ENCODE measurements around the gene GUCA2B.

Gene GUCA2B

DNA sequence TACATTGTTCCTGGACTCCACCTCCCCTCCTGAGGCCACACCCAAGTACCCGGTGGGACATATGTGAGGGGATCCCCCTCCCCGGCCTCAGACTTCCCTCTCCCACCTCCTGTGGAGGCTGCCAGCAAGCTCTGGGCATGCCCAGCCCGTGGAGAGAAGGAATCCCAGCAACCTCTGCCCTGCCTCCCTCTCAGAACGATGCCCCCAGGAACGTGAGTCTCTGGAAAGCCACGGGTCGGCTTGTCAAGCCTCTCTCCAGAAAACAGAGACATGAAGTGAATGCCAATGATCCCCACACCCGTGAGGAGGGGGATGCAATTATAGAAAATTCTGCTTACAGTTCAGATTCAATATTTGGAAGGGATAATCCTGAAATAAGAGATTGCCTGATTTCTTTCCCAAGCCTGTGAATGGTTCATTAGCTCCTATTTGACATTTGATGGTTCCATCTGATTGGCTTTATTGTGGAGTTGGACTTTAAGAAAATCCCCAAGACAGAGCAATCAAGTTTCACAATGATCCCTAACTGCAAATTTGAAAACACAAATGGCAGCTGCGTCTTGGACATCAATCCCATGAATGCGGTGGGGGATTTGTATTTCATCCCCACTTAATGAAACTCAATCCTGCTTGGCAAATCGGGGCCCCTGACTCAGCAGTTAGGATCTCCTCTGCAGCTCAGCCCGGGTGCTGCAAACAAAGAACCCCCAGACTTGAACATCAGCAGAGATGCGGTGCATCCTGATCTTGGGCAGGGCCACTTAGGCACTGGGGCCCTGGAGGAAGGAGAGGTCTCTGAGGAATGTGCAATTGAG lies 9.1 kb upstream of the GUCA2B start:
- ATAC-seq = no peak

DNA sequence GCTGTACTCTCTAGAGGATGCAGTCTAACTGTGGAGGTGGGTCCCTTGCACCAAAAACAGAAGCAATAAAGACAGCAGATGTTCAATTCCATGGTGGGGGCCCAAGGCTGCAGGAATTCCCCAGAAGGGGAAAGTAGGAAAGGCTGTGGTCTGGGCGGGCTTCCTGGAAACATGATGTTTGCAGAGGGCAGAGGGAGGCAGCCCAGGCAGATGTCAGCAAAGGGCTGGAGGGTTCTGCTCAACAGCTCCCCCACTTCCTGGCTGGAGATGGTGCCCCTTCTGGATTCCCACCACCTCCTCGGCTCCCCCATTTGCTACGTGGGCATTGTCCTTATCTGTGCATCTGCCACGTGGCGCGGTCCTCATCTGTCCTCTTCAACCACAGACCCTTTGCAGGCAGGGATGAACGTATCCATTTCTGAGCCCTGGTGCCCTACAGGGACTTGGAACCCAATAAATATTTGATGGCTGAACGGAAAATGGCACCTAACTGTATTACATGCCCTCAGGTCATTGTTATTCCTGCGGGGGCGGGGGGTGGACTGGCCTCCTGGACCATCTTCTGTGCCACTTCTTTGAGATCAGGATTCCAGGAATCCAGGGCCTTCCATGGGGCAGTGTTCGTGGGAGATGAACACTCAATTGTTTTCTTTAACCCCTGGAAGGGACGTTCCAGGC lies 8.4 kb upstream of the GUCA2B start:
- no peak for ATAC-seq

DNA sequence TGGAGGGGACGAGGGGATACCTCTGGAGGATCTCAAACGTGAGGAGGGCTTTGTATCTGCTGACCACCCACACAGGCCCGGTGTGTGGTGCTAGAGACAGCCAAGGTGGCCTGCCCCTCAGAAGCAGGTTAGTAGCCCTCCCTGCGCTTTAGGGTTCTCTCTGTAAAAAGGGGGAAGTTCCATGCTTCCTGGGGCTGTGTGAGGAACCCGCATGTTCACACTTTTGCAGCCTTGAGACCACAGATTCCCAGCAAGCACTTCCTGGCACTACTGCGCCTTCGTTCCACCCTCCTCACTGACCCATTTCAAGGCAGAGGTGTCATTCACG lies 7.9 kb upstream of the GUCA2B start:
- ATAC-seq = no peak

DNA sequence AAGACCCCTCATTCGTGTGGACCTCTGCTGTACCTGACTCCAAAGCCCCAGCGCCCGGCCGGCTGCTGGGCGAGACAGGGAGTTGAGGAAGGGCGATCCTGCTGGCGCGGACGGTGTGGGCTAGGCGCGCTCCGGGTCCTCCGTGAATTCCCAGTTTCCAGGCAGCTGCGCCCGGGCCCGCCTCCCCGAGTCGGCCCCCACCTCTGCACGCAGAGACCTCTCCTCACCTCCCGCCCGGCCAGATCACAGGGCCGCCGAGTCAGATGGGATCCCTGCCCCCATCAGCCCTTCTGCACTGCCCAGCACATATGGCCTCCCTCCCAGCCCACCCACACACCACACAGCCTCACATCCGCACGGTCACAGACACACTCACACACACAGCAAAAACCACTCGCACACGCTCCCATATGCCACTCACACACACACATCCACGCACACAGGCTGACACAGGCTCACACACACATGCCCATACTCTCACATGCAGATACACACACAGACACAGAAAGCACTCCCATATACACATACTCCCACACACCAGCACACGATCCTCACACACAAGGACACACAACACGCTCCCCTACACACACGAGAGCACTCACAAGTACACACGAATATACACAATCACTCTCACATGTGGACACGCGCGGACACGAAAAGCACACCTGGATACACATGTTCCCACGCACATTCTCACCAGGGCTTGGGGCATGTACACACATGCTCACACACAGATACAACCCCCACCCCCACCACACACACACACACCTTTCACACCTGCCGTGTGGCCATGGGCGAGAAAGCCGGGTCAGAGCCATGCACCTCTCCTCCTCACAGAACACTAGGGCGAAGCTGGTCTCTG lies 7.2 kb upstream of the GUCA2B start:
- no peak for ATAC-seq

GRCh38 chr1:42146626-42147320 lies 6.4 kb upstream of the GUCA2B start:
- peak; percentile 35 to 41 for ATAC-seq

GRCh38 chr1:42148166-42148565 lies 5.0 kb upstream of the GUCA2B start:
- no peak for ATAC-seq

- no peak for ATAC-seq
Observed at GRCh38 chr1:42150651-42151050, 2.6 kb upstream of the GUCA2B start.

DNA sequence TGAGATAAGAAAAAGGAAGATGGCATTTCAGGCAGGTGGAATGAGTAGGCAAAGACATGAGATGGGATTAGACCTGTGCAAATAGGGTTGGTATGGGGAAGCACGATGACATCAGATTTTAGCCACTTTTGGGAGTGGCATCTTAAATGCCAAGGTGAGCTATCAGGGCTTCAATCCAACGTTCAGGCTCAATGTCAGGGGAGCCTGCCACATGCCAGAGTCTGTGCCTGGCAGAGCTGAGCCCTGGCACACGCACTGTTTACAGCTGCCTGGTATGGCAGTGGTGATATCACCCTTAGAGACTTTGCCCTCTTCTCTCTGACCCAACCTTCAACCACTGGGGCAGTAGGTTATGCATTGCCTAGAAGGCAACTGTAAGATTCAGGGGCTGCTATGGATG lies 1.1 kb upstream of the GUCA2B start:
- no peak for ATAC-seq

- no peak for ATAC-seq
Observed at GRCh38 chr1:42153624-42154023, 414 bp downstream of the GUCA2B start.

- ATAC-seq = no peak
Observed at GRCh38 chr1:42154685-42155084, 1.5 kb downstream of the GUCA2B start.

GRCh38 chr1:42155362-42155761 lies 2.2 kb downstream of the GUCA2B start:
- ATAC-seq = no peak

DNA sequence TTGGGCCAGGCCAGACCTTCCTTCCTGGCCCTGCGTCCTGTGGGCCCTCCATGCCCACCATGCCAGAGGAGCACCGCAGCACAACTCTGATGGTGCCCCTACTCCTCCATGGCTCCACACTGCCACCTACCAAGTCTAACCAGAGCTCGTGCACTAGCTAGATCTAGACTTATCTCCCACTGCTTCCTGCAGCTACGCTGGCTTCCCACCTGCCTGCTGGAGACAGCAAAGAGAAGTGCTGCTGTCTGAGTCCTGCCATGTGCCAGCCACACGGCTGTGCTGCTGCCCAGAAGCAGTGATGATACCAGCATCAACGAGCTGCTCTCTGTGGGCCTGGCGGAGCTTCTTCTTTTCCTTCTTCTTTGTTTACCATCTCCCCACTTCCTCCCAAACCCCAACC lies 4.5 kb downstream of the GUCA2B start:
- ATAC-seq = peak in 1 of 2 donors; percentile 38

- ATAC-seq = no peak
Observed at GRCh38 chr1:42158189-42158588, 5.0 kb downstream of the GUCA2B start.

- ATAC-seq = no peak
Observed at GRCh38 chr1:42162181-42162580, 9.0 kb downstream of the GUCA2B start.

GRCh38 chr1:42163114-42163513 lies 9.9 kb downstream of the GUCA2B start:
- ATAC-seq = no peak

DNA sequence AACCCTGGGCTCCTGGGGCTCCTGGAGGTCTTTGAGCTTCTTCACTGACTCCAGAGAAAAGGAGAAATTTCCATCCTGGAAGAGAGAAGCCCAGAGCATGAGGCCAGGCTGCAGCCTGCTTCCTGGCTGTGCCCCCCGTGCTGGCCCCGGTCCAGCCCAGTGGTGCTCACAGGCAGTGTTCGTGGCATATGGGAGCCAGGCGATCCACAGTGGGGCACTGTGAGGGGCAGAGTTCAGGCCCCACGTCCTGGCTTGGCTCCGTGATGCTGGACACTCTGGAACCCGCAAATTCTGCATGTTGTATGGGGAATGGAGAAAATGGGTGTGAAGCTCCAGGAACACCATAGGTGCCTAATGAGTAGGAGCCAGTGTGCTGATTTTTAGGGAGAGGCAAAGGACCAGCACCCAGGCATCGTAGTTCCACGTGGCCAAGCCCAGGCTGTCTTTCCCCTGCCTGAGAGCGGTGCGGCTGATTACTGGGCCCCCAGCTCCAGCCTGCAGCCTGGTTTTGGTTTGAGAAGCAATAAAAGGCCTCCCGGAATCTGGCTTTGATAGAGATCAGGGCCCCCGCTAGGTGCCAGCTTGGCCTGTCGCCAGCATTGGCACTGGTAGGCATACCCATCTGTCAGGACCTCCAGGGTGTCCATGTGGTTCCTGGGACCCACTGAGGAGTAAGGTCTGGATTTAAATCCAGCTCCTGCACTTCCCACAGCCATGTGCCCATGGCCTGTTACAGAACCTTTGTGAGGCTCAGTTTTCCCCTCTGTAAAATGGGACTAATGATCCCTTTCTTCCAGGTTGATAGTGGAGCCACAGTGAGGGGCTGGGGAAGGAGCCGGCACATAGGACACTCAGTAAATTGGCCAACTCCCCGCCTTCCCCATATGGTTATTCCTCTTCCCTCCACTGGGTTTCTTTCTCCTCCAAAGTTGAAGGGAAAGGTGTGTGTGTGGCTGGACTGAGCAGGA lies 10.6 kb downstream of the GUCA2B start:
- ATAC-seq = no peak

- no peak for ATAC-seq
Observed at GRCh38 chr1:42164551-42165420, 11.6 kb downstream of the GUCA2B start, which contains the start of gene GUCA2A. TSS of gene GUCA2A (minus strand) at chr1:42164745. CDS start at chr1:42164712, 33 bp downstream.

DNA sequence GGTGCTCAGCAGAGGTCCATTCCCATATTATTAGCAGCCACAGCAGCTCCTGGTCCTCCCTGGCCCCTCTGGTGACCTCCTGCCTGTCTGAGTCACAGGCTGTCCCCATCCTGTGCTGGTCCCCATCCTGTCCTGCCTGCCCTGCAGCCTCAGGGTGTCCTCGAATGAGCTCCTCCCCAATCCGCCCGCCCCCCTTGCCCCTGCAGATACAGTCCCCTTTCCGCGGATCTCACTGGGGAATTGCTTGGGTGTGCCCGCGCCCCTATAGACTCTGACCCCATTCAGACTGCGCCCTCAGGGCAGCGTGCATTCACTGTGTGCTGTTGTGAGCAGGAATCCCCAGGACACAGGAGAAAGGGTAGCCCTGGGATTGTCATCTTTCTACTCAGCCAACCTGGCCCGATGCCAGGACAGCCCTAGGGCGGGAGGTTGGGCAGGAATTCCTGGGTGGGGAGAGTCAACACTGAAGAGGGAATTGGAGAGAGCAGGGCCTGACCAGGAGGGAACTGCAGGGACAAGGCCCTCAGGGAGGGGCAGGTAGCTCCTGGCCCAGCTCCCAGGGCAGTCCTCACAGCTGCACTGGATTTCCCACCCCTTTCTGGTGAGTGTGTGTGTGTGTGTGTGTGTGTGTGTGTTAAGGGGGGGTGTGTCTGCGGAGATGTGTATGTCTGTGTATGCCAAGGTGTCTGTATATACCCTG lies 12.5 kb downstream of the GUCA2B start:
- no peak for ATAC-seq

GRCh38 chr1:42167611-42168390 lies 14.6 kb downstream of the GUCA2B start:
- ATAC-seq = no peak

All from activated CD4-positive, CD25-positive, alpha-beta regulatory T cell treated with anti-CD3 and anti-CD28 coated beads, Interleukin-2, amount 50 U/mL, for 24 hours (primary cell).